HCT116 (cell line): ENCODE results near the gene PTPRF.

Experiments
- CBX3 ChIP-seq: IDR thresholded peaks from 2 replicates; pipeline ENCODE4 v1.6.1; 2012; ENCODE audit warnings: low read depth
- CEBPB ChIP-seq: IDR thresholded peaks from 2 replicates; pipeline ENCODE4 v1.6.1; 2012; ENCODE audit warnings: low read depth
- CTCF ChIP-seq, 3 experiments: fragments of 200-600 bp in 1 of 3; sonication (generic) in 1 of 3; IDR thresholded peaks in 2 of 3; conservative IDR thresholded peaks in 1 of 3; 2 replicates each; pipeline ENCODE4 v1.5.1; 2012 to 2017; ENCODE audit warnings: low read depth in 2 of 3, low read length in 2 of 3, antibody characterized with exemption in 1 of 3, borderline replicate concordance in 1 of 3, control low read depth in 1 of 3, mild to moderate bottlenecking in 1 of 3, mixed read lengths in 1 of 3, mixed run types in 1 of 3, moderate library complexity in 1 of 3; ENCODE audit not compliant: insufficient read depth in 1 of 3
- EGR1 ChIP-seq: IDR thresholded peaks from 2 replicates; pipeline ENCODE4 v1.6.1; 2012; ENCODE audit warnings: low read depth
- EZH2 ChIP-seq: fragments of 200-600 bp; sonication (generic); IDR thresholded peaks from 2 replicates; pipeline ENCODE4 v1.6.1; 2017; ENCODE audit warnings: antibody characterized with exemption, mixed run types
- MAX ChIP-seq: IDR thresholded peaks from 2 replicates; pipeline ENCODE4 v1.6.1; 2012
- POLR2A ChIP-seq: IDR thresholded peaks from 2 replicates; pipeline ENCODE4 v1.7.0; 2011; ENCODE audit warnings: borderline replicate concordance; ENCODE audit not compliant: insufficient read depth, insufficient read length; ENCODE audit errors: extremely low read depth
- POLR2AphosphoS5 ChIP-seq: IDR thresholded peaks from 2 replicates; pipeline ENCODE4 v1.6.1; 2011; ENCODE audit warnings: mild to moderate bottlenecking, low read depth, low read length, moderate library complexity
- RAD21 ChIP-seq: IDR thresholded peaks from 2 replicates; pipeline ENCODE4 v1.6.1; 2012; ENCODE audit warnings: low read depth, mild to moderate bottlenecking
- REST ChIP-seq: IDR thresholded peaks from 2 replicates; pipeline ENCODE4 v1.6.1; 2012; ENCODE audit warnings: low read depth
- SIN3A ChIP-seq: IDR thresholded peaks from 2 replicates; pipeline ENCODE4 v1.6.1; 2012; ENCODE audit warnings: low read depth
- SRF ChIP-seq: IDR thresholded peaks from 2 replicates; pipeline ENCODE4 v1.6.1; 2012; ENCODE audit warnings: low read depth
- YY1 ChIP-seq: IDR thresholded peaks from 2 replicates; pipeline ENCODE4 v1.6.1; 2011; ENCODE audit warnings: low read length, low read depth, moderate library complexity, mild to moderate bottlenecking; ENCODE audit not compliant: insufficient replicate concordance; ENCODE audit errors: extremely low read depth
- ZBTB33 ChIP-seq: IDR thresholded peaks from 2 replicates; pipeline ENCODE4 v1.6.1; 2011; ENCODE audit warnings: mild to moderate bottlenecking, low read length, moderate library complexity; ENCODE audit not compliant: insufficient replicate concordance; ENCODE audit errors: extremely low read depth

- TF ChIP-seq EGR1, result no peak
- no peak for TF ChIP-seq CTCF (IDR thresholded peaks at IDR 0.05 in 2 of 3, conservative IDR thresholded peaks at IDR 0.05 in 1 of 3; ENCODE audit: borderline replicate concordance in 1 of 3, insufficient read depth in 1 of 3, low read depth in 2 of 3, low read length in 2 of 3)
- no peak for TF ChIP-seq POLR2AphosphoS5
- TF ChIP-seq EZH2, result no peak
- TF ChIP-seq REST, result no peak
- no peak for TF ChIP-seq SRF
- TF ChIP-seq SIN3A, result no peak
- TF ChIP-seq POLR2A, result no peak
- no peak for TF ChIP-seq CBX3
- TF ChIP-seq ZBTB33, result no peak
- TF ChIP-seq RAD21, result no peak
- TF ChIP-seq CEBPB, result no peak
- TF ChIP-seq MAX, result no peak
- no peak for TF ChIP-seq YY1
Measured at GRCh38 chr1:43570715-43571114, 40.0 kb downstream of the PTPRF start.
